ENCODE data around the gene SPAG5. TPM values are rescaled to one million over a fixed set of nuclear protein-coding genes. Genes with fewer than 3 reads are reported as not detected.

SPAG5 gene
- total RNA-seq, 3 donors from 2014 or later, result 7.2 to 30.3 (median 15.1) TPM

DNA sequence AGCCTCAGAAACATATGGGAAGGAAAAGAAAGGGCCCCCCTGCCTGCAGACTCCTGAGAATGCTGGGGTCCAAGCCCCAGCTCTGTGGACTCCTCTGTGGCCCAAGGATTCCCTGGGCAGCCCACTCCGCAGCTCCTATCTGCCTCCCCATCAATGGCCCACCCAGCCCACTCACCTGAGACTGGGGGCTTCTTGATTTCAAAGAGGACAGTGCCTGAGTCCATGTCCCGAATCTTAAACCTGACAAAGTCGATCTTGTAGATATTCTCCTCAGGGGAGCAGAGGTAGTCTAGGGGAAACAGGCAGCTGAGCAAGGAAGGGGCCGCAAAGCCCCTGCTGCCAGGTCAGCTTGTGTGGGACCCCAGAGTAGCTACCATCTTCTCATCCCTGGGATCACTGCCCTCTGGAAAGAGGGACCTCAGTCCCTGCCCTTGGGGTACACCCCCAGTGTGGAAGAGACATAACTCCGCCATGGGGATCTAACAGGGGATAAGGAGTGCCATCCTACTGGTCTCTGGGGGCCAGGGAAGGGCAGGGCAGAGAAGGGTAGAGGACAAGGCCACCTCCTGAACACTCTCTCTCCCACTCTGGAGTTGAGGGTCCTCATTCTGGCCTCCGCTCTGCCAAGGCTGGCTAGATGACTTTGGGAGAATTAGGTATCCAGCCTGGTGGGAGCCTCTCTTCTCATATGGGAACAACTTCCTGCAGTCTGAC lies 50.3 kb downstream of the SPAG5 start:
- no peak overlapping the region for H3K4me3 ChIP-seq
- intact Hi-C loops (cut with DNase I, micrococcal nuclease), result loop anchor here in 1 of 2 donors (5.0 kb wide), 1 partner anchor 51 kb away; no protein-coding TSS in a partner anchor
- no peaks in the 10 kb centered on the region for H3K9me3 ChIP-seq
- H3K4me1 ChIP-seq (ENCODE audit: low read depth), result peaks cover 14% of the 10 kb centered on the region
- no peaks in the 10 kb centered on the region for H3K36me3 ChIP-seq (ENCODE audit: low read depth)
- DNase-seq, result no peak
- ATAC-seq, result no peak
- no peak for TF ChIP-seq CTCF (IDR thresholded peaks at IDR 0.05)

GRCh38 chr17:28547623-28548416 lies 51.0 kb downstream of the SPAG5 start:
- intact Hi-C loops (cut with DNase I, micrococcal nuclease), result loop anchor here in 1 of 2 donors (5.0 kb wide), 1 partner anchor 51 kb away; no protein-coding TSS in a partner anchor
- H3K36me3 ChIP-seq (ENCODE audit: low read depth), result no peaks in the 10 kb centered on the region
- TF ChIP-seq CTCF (IDR thresholded peaks at IDR 0.05), result peak; percentile 95
- ATAC-seq (peak; percentile 79), DNase-seq (peak; percentile 80 to 90 (median 87))
- H3K4me1 ChIP-seq (ENCODE audit: low read depth), result peaks cover 14% of the 10 kb centered on the region
- H3K4me3 ChIP-seq, result no peak overlapping the region
- no peaks in the 10 kb centered on the region for H3K9me3 ChIP-seq

GRCh38 chr17:28547096-28547622 lies 51.7 kb downstream of the SPAG5 start:
- ATAC-seq, result no peak
- H3K36me3 ChIP-seq (ENCODE audit: low read depth), result no peaks in the 10 kb centered on the region
- intact Hi-C loops (cut with DNase I, micrococcal nuclease), result loop anchor here in 1 of 2 donors (5.0 kb wide), 1 partner anchor 50 kb away; no protein-coding TSS in a partner anchor
- H3K9me3 ChIP-seq, result no peaks in the 10 kb centered on the region
- no peak for TF ChIP-seq CTCF (IDR thresholded peaks at IDR 0.05)
- H3K4me3 ChIP-seq, result no peak overlapping the region
- DNase-seq, result peak in 1 of 3 donors; percentile 48
- H3K4me1 ChIP-seq (ENCODE audit: low read depth), result peaks cover 14% of the 10 kb centered on the region

GRCh38 chr17:28545787-28546415 lies 52.9 kb downstream of the SPAG5 start:
- intact Hi-C loops (cut with DNase I, micrococcal nuclease), result loop anchor here in 1 of 2 donors (5.0 kb wide), 1 partner anchor 49 kb away; no protein-coding TSS in a partner anchor

More at GRCh38 chr17:28545787-28546415, 52.9 kb downstream of the SPAG5 start:
- Histone ChIP-seq H3K4me3 (no peak overlapping the region), H3K36me3 (ENCODE audit: low read depth) (no peaks in the 10 kb centered on the region), H3K4me1 (ENCODE audit: low read depth) (peaks cover 7% of the 10 kb centered on the region), H3K9me3 (no peaks in the 10 kb centered on the region)
- no peak for ATAC-seq
- DNase-seq, result peak in 1 of 3 donors; percentile 22
- TF ChIP-seq CTCF (IDR thresholded peaks at IDR 0.05), result no peak

All from mucosa of descending colon (tissue), 3 donors.